HCT116 (cell line): ENCODE results near the gene GRIK3.

Experiments
- CEBPB ChIP-seq: IDR thresholded peaks from 2 replicates; pipeline ENCODE4 v1.6.1; 2012; ENCODE audit warnings: low read depth
- CTCF ChIP-seq, 3 experiments: fragments of 200-600 bp in 1 of 3; sonication (generic) in 1 of 3; IDR thresholded peaks in 2 of 3; conservative IDR thresholded peaks in 1 of 3; 2 replicates each; pipeline ENCODE4 v1.5.1; 2012 to 2017; ENCODE audit warnings: low read depth in 2 of 3, low read length in 2 of 3, antibody characterized with exemption in 1 of 3, borderline replicate concordance in 1 of 3, control low read depth in 1 of 3, mild to moderate bottlenecking in 1 of 3, mixed read lengths in 1 of 3, mixed run types in 1 of 3, moderate library complexity in 1 of 3; ENCODE audit not compliant: insufficient read depth in 1 of 3
- EGR1 ChIP-seq: IDR thresholded peaks from 2 replicates; pipeline ENCODE4 v1.6.1; 2012; ENCODE audit warnings: low read depth
- EZH2 ChIP-seq: fragments of 200-600 bp; sonication (generic); IDR thresholded peaks from 2 replicates; pipeline ENCODE4 v1.6.1; 2017; ENCODE audit warnings: antibody characterized with exemption, mixed run types
- EZH2phosphoT487 ChIP-seq: fragments of 200-600 bp; IDR thresholded peaks from 2 replicates; pipeline ENCODE4 v1.6.1; 2018; ENCODE audit warnings: antibody characterized with exemption, borderline replicate concordance
- FOSL1 ChIP-seq: IDR thresholded peaks from 2 replicates; pipeline ENCODE4 v1.6.1; 2012; ENCODE audit warnings: low read depth
- JUND ChIP-seq: IDR thresholded peaks from 2 replicates; pipeline ENCODE4 v1.6.1; 2012
- POLR2A ChIP-seq: IDR thresholded peaks from 2 replicates; pipeline ENCODE4 v1.7.0; 2011; ENCODE audit warnings: borderline replicate concordance; ENCODE audit not compliant: insufficient read depth, insufficient read length; ENCODE audit errors: extremely low read depth
- POLR2AphosphoS5 ChIP-seq: IDR thresholded peaks from 2 replicates; pipeline ENCODE4 v1.6.1; 2011; ENCODE audit warnings: mild to moderate bottlenecking, low read depth, low read length, moderate library complexity
- RAD21 ChIP-seq: IDR thresholded peaks from 2 replicates; pipeline ENCODE4 v1.6.1; 2012; ENCODE audit warnings: low read depth, mild to moderate bottlenecking
- SP1 ChIP-seq: IDR thresholded peaks from 2 replicates; pipeline ENCODE4 v1.6.1; 2012; ENCODE audit warnings: low read depth
- TCF7L2 ChIP-seq: IDR thresholded peaks from 2 replicates; pipeline ENCODE4 v1.7.0; 2011; ENCODE audit warnings: borderline replicate concordance, inconsistent platforms; ENCODE audit not compliant: insufficient read depth, insufficient read length; ENCODE audit errors: extremely low read depth
- TF ChIP-seq, protein P1 (sequence below): IDR thresholded peaks from 2 replicates; pipeline ENCODE4 v1.6.1; 2012; ENCODE audit warnings: low read depth
- TF ChIP-seq, protein P2 (sequence below): IDR thresholded peaks from 2 replicates; pipeline ENCODE4 v1.6.1; 2012

- TF ChIP-seq CTCF (IDR thresholded peaks at IDR 0.05 in 2 of 3, conservative IDR thresholded peaks at IDR 0.05 in 1 of 3; ENCODE audit: borderline replicate concordance in 1 of 3, insufficient read depth in 1 of 3, low read depth in 2 of 3, low read length in 2 of 3) (no peak), TCF7L2 (no peak), POLR2A (no peak), SP1 (no peak), EZH2phosphoT487 (no peak), FOSL1 (no peak), RAD21 (no peak), JUND (no peak), EZH2 (no peak), CEBPB (no peak), POLR2AphosphoS5 (no peak), EGR1 (no peak)
- TF ChIP-seq, protein P1, sequence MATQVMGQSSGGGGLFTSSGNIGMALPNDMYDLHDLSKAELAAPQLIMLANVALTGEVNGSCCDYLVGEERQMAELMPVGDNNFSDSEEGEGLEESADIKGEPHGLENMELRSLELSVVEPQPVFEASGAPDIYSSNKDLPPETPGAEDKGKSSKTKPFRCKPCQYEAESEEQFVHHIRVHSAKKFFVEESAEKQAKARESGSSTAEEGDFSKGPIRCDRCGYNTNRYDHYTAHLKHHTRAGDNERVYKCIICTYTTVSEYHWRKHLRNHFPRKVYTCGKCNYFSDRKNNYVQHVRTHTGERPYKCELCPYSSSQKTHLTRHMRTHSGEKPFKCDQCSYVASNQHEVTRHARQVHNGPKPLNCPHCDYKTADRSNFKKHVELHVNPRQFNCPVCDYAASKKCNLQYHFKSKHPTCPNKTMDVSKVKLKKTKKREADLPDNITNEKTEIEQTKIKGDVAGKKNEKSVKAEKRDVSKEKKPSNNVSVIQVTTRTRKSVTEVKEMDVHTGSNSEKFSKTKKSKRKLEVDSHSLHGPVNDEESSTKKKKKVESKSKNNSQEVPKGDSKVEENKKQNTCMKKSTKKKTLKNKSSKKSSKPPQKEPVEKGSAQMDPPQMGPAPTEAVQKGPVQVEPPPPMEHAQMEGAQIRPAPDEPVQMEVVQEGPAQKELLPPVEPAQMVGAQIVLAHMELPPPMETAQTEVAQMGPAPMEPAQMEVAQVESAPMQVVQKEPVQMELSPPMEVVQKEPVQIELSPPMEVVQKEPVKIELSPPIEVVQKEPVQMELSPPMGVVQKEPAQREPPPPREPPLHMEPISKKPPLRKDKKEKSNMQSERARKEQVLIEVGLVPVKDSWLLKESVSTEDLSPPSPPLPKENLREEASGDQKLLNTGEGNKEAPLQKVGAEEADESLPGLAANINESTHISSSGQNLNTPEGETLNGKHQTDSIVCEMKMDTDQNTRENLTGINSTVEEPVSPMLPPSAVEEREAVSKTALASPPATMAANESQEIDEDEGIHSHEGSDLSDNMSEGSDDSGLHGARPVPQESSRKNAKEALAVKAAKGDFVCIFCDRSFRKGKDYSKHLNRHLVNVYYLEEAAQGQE = no peak
- TF ChIP-seq, protein P2, sequence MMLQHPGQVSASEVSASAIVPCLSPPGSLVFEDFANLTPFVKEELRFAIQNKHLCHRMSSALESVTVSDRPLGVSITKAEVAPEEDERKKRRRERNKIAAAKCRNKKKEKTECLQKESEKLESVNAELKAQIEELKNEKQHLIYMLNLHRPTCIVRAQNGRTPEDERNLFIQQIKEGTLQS = no peak
These were observed 281.9 kb downstream of the GRIK3 start for GRCh38 chr1:36752431-36752830.
